WTC11 (cell line): ENCODE measurements around the gene L3MBTL1. TPM values are rescaled to one million over a fixed set of nuclear protein-coding genes. Genes with fewer than 3 reads are reported as not detected.

Experiments
- ATAC-seq: fragments of 200-7000 bp; cut with Tn5 transposase; 2 replicates; pipeline ENCODE4 v1.10.0; 2021; ENCODE audit warnings: mild to moderate bottlenecking, moderate library complexity
- CTCF ChIA-PET: fragments of 300-600 bp; sonication (Branson Sonifier 250); formaldehyde crosslinking; loops from one replicate; lab custom pipeline; 2021; ENCODE audit warnings: antibody characterized with exemption; lab: Charles Lee
- POLR2A ChIA-PET: fragments of 350-600 bp; sonication (Branson Sonifier 250); formaldehyde crosslinking; loops from one replicate; lab custom pipeline; 2021; ENCODE audit warnings: antibody characterized with exemption; lab: Charles Lee
- DNase-seq: peaks from one replicate; pipeline ENCODE4 v3.0.0; 2021; ENCODE audit warnings: low spot score
- H3K27ac Mint-ChIP-seq: 2 replicates; pipeline ENCODE4 v1.8.0; 2021; ENCODE audit warnings: mixed read lengths
- H3K27me3 Mint-ChIP-seq: 2 replicates; pipeline ENCODE4 v1.8.0; 2021; ENCODE audit warnings: low read depth, mild to moderate bottlenecking, moderate library complexity, mixed read lengths
- H3K36me3 Mint-ChIP-seq: 2 replicates; pipeline ENCODE4 v1.8.0; 2021; ENCODE audit warnings: mixed read lengths
- H3K4me1 Mint-ChIP-seq: 2 replicates; pipeline ENCODE4 v1.8.0; 2022; ENCODE audit warnings: mixed read lengths
- H3K4me3 Mint-ChIP-seq: 2 replicates; pipeline ENCODE4 v1.8.0; 2021; ENCODE audit warnings: mild to moderate bottlenecking, moderate library complexity, mixed read lengths
- H3K9me3 Mint-ChIP-seq: 2 replicates; pipeline ENCODE4 v1.8.0; 2021; ENCODE audit warnings: mixed read lengths
- GABPB1 ChIP-seq: sonication (generic); formaldehyde crosslinking; IDR thresholded peaks from 2 replicates; pipeline ENCODE4 v1.8.1; 2023; ENCODE audit warnings: mild to moderate bottlenecking, missing genetic modification reagents
- total RNA-seq: library from RNA; stranded (reverse); gene quantifications from 3 replicates; pipeline ENCODE4 v1.2.3, GENCODE V29; 2021
- TF ChIP-seq, protein P1 (sequence below): sonication (generic); formaldehyde crosslinking; IDR thresholded peaks from 2 replicates; pipeline ENCODE4 v1.8.0; 2023; ENCODE audit warnings: missing genetic modification reagents
- TF ChIP-seq, protein P2 (sequence below): sonication (generic); formaldehyde crosslinking; IDR thresholded peaks from 2 replicates; pipeline ENCODE4 v1.8.0; 2023; ENCODE audit warnings: missing genetic modification reagents, mild to moderate bottlenecking, borderline replicate concordance
- TF ChIP-seq, protein P3 (sequence below): sonication (generic); formaldehyde crosslinking; IDR thresholded peaks from 2 replicates; pipeline ENCODE4 v1.8.1; 2023; ENCODE audit warnings: mild to moderate bottlenecking, missing genetic modification reagents, borderline replicate concordance
- TF ChIP-seq, protein P4 (sequence below): sonication (generic); formaldehyde crosslinking; IDR thresholded peaks from 2 replicates; pipeline ENCODE4 v1.8.0; 2022; ENCODE audit warnings: missing genetic modification reagents

Gene L3MBTL1
- total RNA-seq, 1 experiment from 2014 or later: 28.3 TPM

DNA sequence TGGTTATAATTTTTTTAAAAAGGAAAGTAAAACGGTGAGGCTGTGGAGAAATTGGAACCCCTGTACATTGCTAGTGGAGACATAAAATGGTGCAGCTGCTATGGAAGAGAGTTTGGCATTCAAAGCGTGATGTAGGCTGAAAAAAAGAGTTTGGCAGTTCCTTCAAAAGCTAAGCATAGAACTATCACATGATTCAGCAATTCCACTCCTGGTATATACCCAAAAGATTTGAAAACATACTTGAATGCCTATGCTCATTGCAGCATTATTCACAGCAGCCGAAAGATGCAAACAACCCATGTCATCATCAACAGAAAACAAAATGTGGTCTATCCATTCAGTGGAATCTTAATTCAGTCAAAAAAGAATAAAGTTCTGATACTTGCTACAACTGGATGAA lies 46.9 kb downstream of the L3MBTL1 start:
- no peak for DNase-seq
- no peak overlapping the region for H3K4me3 Mint-ChIP-seq
- ChIA-PET CTCF (no interaction called here), POLR2A (no interaction called here)
- TF ChIP-seq, protein P1, sequence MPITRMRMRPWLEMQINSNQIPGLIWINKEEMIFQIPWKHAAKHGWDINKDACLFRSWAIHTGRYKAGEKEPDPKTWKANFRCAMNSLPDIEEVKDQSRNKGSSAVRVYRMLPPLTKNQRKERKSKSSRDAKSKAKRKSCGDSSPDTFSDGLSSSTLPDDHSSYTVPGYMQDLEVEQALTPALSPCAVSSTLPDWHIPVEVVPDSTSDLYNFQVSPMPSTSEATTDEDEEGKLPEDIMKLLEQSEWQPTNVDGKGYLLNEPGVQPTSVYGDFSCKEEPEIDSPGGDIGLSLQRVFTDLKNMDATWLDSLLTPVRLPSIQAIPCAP: no peak
- TF ChIP-seq, protein P2, sequence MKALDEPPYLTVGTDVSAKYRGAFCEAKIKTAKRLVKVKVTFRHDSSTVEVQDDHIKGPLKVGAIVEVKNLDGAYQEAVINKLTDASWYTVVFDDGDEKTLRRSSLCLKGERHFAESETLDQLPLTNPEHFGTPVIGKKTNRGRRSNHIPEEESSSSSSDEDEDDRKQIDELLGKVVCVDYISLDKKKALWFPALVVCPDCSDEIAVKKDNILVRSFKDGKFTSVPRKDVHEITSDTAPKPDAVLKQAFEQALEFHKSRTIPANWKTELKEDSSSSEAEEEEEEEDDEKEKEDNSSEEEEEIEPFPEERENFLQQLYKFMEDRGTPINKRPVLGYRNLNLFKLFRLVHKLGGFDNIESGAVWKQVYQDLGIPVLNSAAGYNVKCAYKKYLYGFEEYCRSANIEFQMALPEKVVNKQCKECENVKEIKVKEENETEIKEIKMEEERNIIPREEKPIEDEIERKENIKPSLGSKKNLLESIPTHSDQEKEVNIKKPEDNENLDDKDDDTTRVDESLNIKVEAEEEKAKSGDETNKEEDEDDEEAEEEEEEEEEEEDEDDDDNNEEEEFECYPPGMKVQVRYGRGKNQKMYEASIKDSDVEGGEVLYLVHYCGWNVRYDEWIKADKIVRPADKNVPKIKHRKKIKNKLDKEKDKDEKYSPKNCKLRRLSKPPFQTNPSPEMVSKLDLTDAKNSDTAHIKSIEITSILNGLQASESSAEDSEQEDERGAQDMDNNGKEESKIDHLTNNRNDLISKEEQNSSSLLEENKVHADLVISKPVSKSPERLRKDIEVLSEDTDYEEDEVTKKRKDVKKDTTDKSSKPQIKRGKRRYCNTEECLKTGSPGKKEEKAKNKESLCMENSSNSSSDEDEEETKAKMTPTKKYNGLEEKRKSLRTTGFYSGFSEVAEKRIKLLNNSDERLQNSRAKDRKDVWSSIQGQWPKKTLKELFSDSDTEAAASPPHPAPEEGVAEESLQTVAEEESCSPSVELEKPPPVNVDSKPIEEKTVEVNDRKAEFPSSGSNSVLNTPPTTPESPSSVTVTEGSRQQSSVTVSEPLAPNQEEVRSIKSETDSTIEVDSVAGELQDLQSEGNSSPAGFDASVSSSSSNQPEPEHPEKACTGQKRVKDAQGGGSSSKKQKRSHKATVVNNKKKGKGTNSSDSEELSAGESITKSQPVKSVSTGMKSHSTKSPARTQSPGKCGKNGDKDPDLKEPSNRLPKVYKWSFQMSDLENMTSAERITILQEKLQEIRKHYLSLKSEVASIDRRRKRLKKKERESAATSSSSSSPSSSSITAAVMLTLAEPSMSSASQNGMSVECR: no peak
- H3K27me3 Mint-ChIP-seq: no peaks in the 10 kb centered on the region
- ATAC-seq: no peak
- H3K4me1 Mint-ChIP-seq: peaks cover 8% of the 10 kb centered on the region
- no peak overlapping the region for H3K27ac Mint-ChIP-seq
- no peaks in the 10 kb centered on the region for H3K9me3 Mint-ChIP-seq
- H3K36me3 Mint-ChIP-seq: no peaks in the 10 kb centered on the region

DNA sequence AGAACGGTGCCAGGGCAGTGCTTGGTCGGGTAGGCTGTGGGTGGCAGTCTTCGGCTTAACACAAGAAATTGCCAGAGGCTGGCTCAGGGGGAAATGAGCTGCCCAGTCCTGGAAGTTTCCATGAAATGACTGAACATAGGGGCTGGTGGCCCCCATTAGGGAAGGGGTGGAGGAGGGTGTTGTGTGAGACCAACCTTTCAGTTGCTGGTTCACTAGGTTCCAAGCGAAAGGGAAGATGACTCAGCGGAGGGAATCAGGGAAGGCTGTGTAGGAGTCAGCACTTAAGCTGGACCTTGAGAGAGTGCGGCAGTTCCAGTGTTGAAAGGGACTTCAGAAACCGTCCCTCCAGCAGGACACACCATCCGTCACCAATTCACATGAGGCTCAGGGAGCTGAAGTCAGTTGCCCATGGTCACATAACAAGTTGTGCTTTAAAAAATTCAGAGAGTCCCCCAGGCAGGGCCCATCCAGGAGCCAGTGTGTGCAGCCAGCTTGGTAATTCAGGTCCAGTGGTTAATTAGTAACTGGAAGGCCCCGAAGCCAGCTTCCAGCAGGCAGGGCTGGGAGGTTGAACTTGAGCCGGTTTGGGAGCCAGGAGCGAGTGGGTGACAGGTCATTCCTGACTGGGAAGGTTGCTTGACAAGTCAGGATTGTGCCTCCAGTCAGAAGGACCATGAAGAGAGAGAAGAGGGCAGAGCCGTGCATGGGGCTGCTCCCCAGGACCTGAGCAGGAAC lies 51.1 kb downstream of the L3MBTL1 start, which contains the start of gene SGK2:
SGK2 (plus strand) TSS at position 616 of the 735 bp plus-strand sequence. CDS start 7,469 bp downstream, outside the sequence.
- Mint-ChIP-seq H3K9me3 (no peaks in the 10 kb centered on the region), H3K27me3 (no peaks in the 10 kb centered on the region), H3K27ac (peak within 1 kb of the TSS; percentile 61), H3K4me3 (no peak within 1 kb of the TSS), H3K36me3 (no peaks in the 10 kb centered on the region), H3K4me1 (peaks cover 3% of the 10 kb centered on the region)
- ATAC-seq (no peak), DNase-seq (no peak)
- 0 out of 2 replicates have a peak, but pooled peaks have one; percentile 30 for TF ChIP-seq GABPB1 (CRISPR knock-in tag)
- TF ChIP-seq, protein P3, sequence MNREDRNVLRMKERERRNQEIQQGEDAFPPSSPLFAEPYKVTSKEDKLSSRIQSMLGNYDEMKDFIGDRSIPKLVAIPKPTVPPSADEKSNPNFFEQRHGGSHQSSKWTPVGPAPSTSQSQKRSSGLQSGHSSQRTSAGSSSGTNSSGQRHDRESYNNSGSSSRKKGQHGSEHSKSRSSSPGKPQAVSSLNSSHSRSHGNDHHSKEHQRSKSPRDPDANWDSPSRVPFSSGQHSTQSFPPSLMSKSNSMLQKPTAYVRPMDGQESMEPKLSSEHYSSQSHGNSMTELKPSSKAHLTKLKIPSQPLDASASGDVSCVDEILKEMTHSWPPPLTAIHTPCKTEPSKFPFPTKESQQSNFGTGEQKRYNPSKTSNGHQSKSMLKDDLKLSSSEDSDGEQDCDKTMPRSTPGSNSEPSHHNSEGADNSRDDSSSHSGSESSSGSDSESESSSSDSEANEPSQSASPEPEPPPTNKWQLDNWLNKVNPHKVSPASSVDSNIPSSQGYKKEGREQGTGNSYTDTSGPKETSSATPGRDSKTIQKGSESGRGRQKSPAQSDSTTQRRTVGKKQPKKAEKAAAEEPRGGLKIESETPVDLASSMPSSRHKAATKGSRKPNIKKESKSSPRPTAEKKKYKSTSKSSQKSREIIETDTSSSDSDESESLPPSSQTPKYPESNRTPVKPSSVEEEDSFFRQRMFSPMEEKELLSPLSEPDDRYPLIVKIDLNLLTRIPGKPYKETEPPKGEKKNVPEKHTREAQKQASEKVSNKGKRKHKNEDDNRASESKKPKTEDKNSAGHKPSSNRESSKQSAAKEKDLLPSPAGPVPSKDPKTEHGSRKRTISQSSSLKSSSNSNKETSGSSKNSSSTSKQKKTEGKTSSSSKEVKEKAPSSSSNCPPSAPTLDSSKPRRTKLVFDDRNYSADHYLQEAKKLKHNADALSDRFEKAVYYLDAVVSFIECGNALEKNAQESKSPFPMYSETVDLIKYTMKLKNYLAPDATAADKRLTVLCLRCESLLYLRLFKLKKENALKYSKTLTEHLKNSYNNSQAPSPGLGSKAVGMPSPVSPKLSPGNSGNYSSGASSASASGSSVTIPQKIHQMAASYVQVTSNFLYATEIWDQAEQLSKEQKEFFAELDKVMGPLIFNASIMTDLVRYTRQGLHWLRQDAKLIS (CRISPR knock-in tag): no peak
- TF ChIP-seq, protein P4, sequence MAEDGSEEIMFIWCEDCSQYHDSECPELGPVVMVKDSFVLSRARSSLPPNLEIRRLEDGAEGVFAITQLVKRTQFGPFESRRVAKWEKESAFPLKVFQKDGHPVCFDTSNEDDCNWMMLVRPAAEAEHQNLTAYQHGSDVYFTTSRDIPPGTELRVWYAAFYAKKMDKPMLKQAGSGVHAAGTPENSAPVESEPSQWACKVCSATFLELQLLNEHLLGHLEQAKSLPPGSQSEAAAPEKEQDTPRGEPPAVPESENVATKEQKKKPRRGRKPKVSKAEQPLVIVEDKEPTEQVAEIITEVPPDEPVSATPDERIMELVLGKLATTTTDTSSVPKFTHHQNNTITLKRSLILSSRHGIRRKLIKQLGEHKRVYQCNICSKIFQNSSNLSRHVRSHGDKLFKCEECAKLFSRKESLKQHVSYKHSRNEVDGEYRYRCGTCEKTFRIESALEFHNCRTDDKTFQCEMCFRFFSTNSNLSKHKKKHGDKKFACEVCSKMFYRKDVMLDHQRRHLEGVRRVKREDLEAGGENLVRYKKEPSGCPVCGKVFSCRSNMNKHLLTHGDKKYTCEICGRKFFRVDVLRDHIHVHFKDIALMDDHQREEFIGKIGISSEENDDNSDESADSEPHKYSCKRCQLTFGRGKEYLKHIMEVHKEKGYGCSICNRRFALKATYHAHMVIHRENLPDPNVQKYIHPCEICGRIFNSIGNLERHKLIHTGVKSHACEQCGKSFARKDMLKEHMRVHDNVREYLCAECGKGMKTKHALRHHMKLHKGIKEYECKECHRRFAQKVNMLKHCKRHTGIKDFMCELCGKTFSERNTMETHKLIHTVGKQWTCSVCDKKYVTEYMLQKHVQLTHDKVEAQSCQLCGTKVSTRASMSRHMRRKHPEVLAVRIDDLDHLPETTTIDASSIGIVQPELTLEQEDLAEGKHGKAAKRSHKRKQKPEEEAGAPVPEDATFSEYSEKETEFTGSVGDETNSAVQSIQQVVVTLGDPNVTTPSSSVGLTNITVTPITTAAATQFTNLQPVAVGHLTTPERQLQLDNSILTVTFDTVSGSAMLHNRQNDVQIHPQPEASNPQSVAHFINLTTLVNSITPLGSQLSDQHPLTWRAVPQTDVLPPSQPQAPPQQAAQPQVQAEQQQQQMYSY: no peak
- POLR2A ChIA-PET: no interaction called here
- CTCF ChIA-PET: interaction anchor here (1.0 to 2.2 kb wide), 3 partner anchors 20 to 28 kb away, joined by 3 to 8 read pairs (median 5); no protein-coding TSS in a partner anchor
